Thyroid gland (tissue), 4 donors: Measurements from ENCODE around the gene DOP1B. TPM values are rescaled to one million over a fixed set of nuclear protein-coding genes. Genes with fewer than 3 reads are reported as not detected.

Experiments used
- DNase-seq, 2 donors: peaks; one replicate each; pipeline ENCODE4 v3.0.0-alpha.2; 2019
- H3K27ac ChIP-seq, 3 donors: fragments of 200-600 bp; sonication (generic); 1 replicate in 2 of 3; 2 replicates in 1 of 3; pipeline ENCODE4 v1.5.1; 2016 to 2019; ENCODE audit warnings: mild to moderate bottlenecking in 1 of 3, moderate library complexity in 1 of 3
- H3K27me3 ChIP-seq: fragments of 200-600 bp; sonication (generic); one replicate; pipeline ENCODE4 v1.5.1; 2019
- H3K36me3 ChIP-seq, 2 donors: fragments of 200-600 bp; sonication (generic); one replicate each; pipeline ENCODE4 v1.5.1; 2016 to 2019
- H3K4me1 ChIP-seq, 2 donors: fragments of 200-600 bp; sonication (generic); one replicate each; pipeline ENCODE4 v1.5.1; 2017 to 2019
- H3K4me3 ChIP-seq, 3 donors: fragments of 200-600 bp; sonication (generic); replicated peaks in 1 of 3; 1 replicate in 2 of 3; 2 replicates in 1 of 3; pipeline ENCODE4 v1.5.1; 2016; ENCODE audit warnings: mild to moderate bottlenecking in 1 of 3
- H3K9me3 ChIP-seq: fragments of 200-600 bp; sonication (generic); one replicate; pipeline ENCODE4 v1.5.1; 2017
- CTCF ChIP-seq, 6 experiments: fragments of 200-600 bp in 3 of 6; fragments of 450-650 bp in 3 of 6; sonication (generic) in 3 of 6; IDR thresholded peaks; one replicate each; pipeline ENCODE4 v1.5.1; 2016 to 2019; ENCODE audit warnings: antibody characterized with exemption in 6 of 6, mild to moderate bottlenecking in 2 of 6, inconsistent platforms in 1 of 6, moderate library complexity in 1 of 6
- POLR2A ChIP-seq, 2 donors: fragments of 450-650 bp; IDR thresholded peaks; one replicate each; pipeline ENCODE4 v1.6.1; 2017; ENCODE audit warnings: antibody characterized with exemption in 2 of 2, mild to moderate bottlenecking in 2 of 2, moderate library complexity in 1 of 2
- WGBS, 2 donors: methylation state at CpG; one replicate each; pipeline ENCODE4 v1.1.5; 2017; 5-methylcytosine and 5-hydroxymethylcytosine counted together
- intact Hi-C: fragments of 100-400 bp; cut with DNase I; formaldehyde crosslinking; loops from one replicate; pipeline ENCODE4 v1.15.1; 2023
- total RNA-seq, 4 donors: library from RNA; depleted of rRNA; stranded (reverse); fragments of >200 nt; gene quantifications; one replicate each; pipeline ENCODE4 v1.2.3, GENCODE V29; 2016

The DOP1B gene
- total RNA-seq, 4 donors from 2014 or later: 15.9 to 28.1 (median 20.4) TPM

- Histone ChIP-seq H3K27ac (no peak overlapping the region), H3K4me3 (no peak overlapping the region), H3K27me3 (no peaks in the 10 kb centered on the region), H3K4me1 (peaks cover 9 to 19% of the 10 kb centered on the region in 2 donors), H3K9me3 (no peaks in the 10 kb centered on the region), H3K36me3 (no peaks in the 10 kb centered on the region)
- TF ChIP-seq POLR2A (IDR thresholded peaks at IDR 0.05) (no peak), CTCF (IDR thresholded peaks at IDR 0.05) (no peak)
- intact Hi-C loops: no loop called here
- WGBS, 2 donors: 93 to 94% methylated on average over 6 of the region's 6 CpGs
- no peak for DNase-seq
Observed at GRCh38 chr21:36174780-36175179, 18.2 kb downstream of the DOP1B start.

GRCh38 chr21:36175771-36176565 lies 19.3 kb downstream of the DOP1B start:
- peak; percentile 48 to 61 for DNase-seq
- no peaks in the 10 kb centered on the region for H3K27me3 ChIP-seq
- no peak overlapping the region for H3K27ac ChIP-seq
- peaks cover 9 to 19% of the 10 kb centered on the region in 2 donors for H3K4me1 ChIP-seq
- WGBS, 2 donors: 65 to 87% methylated on average over 4 to 6 of the region's 7 CpGs
- no peaks in the 10 kb centered on the region for H3K9me3 ChIP-seq
- no peaks in the 10 kb centered on the region for H3K36me3 ChIP-seq
- no peak overlapping the region for H3K4me3 ChIP-seq
- no peak for TF ChIP-seq CTCF (IDR thresholded peaks at IDR 0.05)
- TF ChIP-seq POLR2A (IDR thresholded peaks at IDR 0.05): no peak
- intact Hi-C loops: no loop called here

- intact Hi-C loops: no loop called here
- Histone ChIP-seq H3K27me3 (no peaks in the 10 kb centered on the region), H3K4me3 (no peak overlapping the region), H3K27ac (no peak overlapping the region), H3K36me3 (no peaks in the 10 kb centered on the region), H3K9me3 (no peaks in the 10 kb centered on the region), H3K4me1 (peaks cover 9% of the 10 kb centered on the region in 2 donors)
- DNase-seq: no peak
- 94 to 95% methylated on average over 2 of the region's 2 CpGs for WGBS, 2 donors
- TF ChIP-seq POLR2A (IDR thresholded peaks at IDR 0.05) (no peak), CTCF (IDR thresholded peaks at IDR 0.05) (no peak)
Observed at GRCh38 chr21:36178349-36178748, 21.7 kb downstream of the DOP1B start.

- H3K27me3 ChIP-seq: no peaks in the 10 kb centered on the region
- no peaks in the 10 kb centered on the region for H3K9me3 ChIP-seq
- no peak overlapping the region for H3K4me3 ChIP-seq
- H3K4me1 ChIP-seq: peaks cover 9% of the 10 kb centered on the region in 2 donors
- no peak for DNase-seq
- intact Hi-C loops: no loop called here
- no peaks in the 10 kb centered on the region for H3K36me3 ChIP-seq
- H3K27ac ChIP-seq: no peak overlapping the region
- no peak for TF ChIP-seq CTCF (IDR thresholded peaks at IDR 0.05)
- TF ChIP-seq POLR2A (IDR thresholded peaks at IDR 0.05): no peak
Observed at GRCh38 chr21:36179145-36179544, 22.5 kb downstream of the DOP1B start.

- H3K27ac ChIP-seq: no peak overlapping the region
- WGBS, 2 donors: 96% methylated on average over 5 of the region's 5 CpGs
- DNase-seq: no peak
- TF ChIP-seq CTCF (IDR thresholded peaks at IDR 0.05) (no peak), POLR2A (IDR thresholded peaks at IDR 0.05) (no peak)
- H3K4me1 ChIP-seq: peaks cover 9% of the 10 kb centered on the region in 2 donors
- intact Hi-C loops: no loop called here
- no peak overlapping the region for H3K4me3 ChIP-seq
- H3K9me3 ChIP-seq: no peaks in the 10 kb centered on the region
- no peaks in the 10 kb centered on the region for H3K27me3 ChIP-seq
- no peaks in the 10 kb centered on the region for H3K36me3 ChIP-seq
Observed at GRCh38 chr21:36180963-36181362, 24.3 kb downstream of the DOP1B start.
